K562 (cell line): ENCODE results near the gene WDR44. TPM values are rescaled to one million over a fixed set of nuclear protein-coding genes. Genes with fewer than 3 reads are reported as not detected.

ENCODE experiments used
- ATAC-seq: fragments of 200-7000 bp; cut with Tn5 transposase; 3 replicates; pipeline ENCODE4 v1.9.1; 2020; ENCODE audit warnings: moderate library complexity
- BruUV-seq: library from RNA; stranded (reverse); fragments of 400-500 nt; replicated peaks from 2 replicates; lab custom pipeline; 2021; lab: Mats Ljungman, UMichigan
- CTCF ChIA-PET: fragments of 300-600 bp; formaldehyde crosslinking; extraction: SDS; loops from one replicate; lab custom pipeline; 2021; ENCODE audit warnings: low intra/inter-chr PET ratio; lab: Yijun Ruan, JAX
- POLR2A ChIA-PET: fragments of 300-600, 350-650 bp; sonication (Branson Sonifier 250); formaldehyde crosslinking; extraction: SDS; loops from one replicate; lab custom pipeline; 2021; ENCODE audit warnings: antibody characterized with exemption, inconsistent platforms; lab: Yijun Ruan, JAX
- DNase-seq, 4 experiments: peaks; one replicate each; pipeline versions ENCODE4 v3.0.0 to v3.0.0-alpha.2; 2011 to 2018; ENCODE audit warnings: low spot score in 3 of 4, mixed read lengths in 3 of 4; ENCODE audit errors: extremely low read depth in 1 of 4
- FAIRE-seq: peaks from 2 replicates; lab custom pipeline; 2011; peaks lifted over from hg19 to GRCh38; lab: Jason Lieb, UNC
- H2AFZ ChIP-seq: 2 replicates; pipeline ENCODE4 v1.6.0; 2011; ENCODE audit warnings: low read depth, low read length, control low read depth, inconsistent platforms
- H3K27ac ChIP-seq: fragments of 200-600 bp; 3 replicates; pipeline ENCODE4 v1.8.0; 2011; ENCODE audit warnings: low read depth, mild to moderate bottlenecking, control low read depth, inconsistent platforms, low read length, moderate library complexity, mixed read lengths; ENCODE audit errors: extremely low read depth
- H3K27me3 ChIP-seq, 2 experiments: fragments of 300-600 bp in 1 of 2; 2 replicates in 1 of 2; 3 replicates in 1 of 2; pipeline versions ENCODE4 v1.6.0 to v1.8.0; 2011; ENCODE audit warnings: inconsistent platforms in 2 of 2, low read length in 2 of 2, mild to moderate bottlenecking in 1 of 2, mixed read lengths in 1 of 2, moderate library complexity in 1 of 2; ENCODE audit not compliant: control insufficient read depth in 2 of 2, insufficient read depth in 2 of 2
- H3K36me3 ChIP-seq: fragments of 300-600 bp; 3 replicates; pipeline ENCODE4 v1.8.0; 2011; ENCODE audit warnings: mild to moderate bottlenecking, low read length, inconsistent platforms; ENCODE audit not compliant: control insufficient read depth, insufficient read depth
- H3K4me1 ChIP-seq, 2 experiments: fragments of 200-600 bp in 1 of 2; replicated peaks in 1 of 2; 2 replicates in 1 of 2; 3 replicates in 1 of 2; pipeline versions ENCODE4 v1.5.1 to v1.8.0; 2011; ENCODE audit warnings: inconsistent platforms in 2 of 2, low read length in 2 of 2, mild to moderate bottlenecking in 1 of 2, mixed read lengths in 1 of 2, moderate library complexity in 1 of 2; ENCODE audit not compliant: control insufficient read depth in 2 of 2, insufficient read depth in 2 of 2
- H3K4me2 ChIP-seq: 2 replicates; pipeline ENCODE4 v1.6.1; 2011; ENCODE audit warnings: low read length, control low read depth, inconsistent platforms, mixed read lengths; ENCODE audit not compliant: insufficient read depth
- H3K4me3 ChIP-seq: fragments of 200-600 bp; sonication (generic), shearing (Covaris generic); 2 replicates; pipeline ENCODE4 v1.5.1; 2016; ENCODE audit warnings: control low read depth, inconsistent platforms
- H3K79me2 ChIP-seq: fragments of 200-600 bp; 3 replicates; pipeline ENCODE4 v1.8.0; 2011; ENCODE audit warnings: low read length, inconsistent platforms; ENCODE audit not compliant: control insufficient read depth, insufficient read depth
- H3K9ac ChIP-seq, 2 experiments: 2 replicates each; pipeline versions ENCODE4 v1.6.0 to v1.6.1; 2011; ENCODE audit warnings: low read depth in 2 of 2, low read length in 2 of 2, control low read depth in 1 of 2, inconsistent platforms in 1 of 2, mild to moderate bottlenecking in 1 of 2, mixed read lengths in 1 of 2; ENCODE audit not compliant: insufficient read depth in 1 of 2
- H3K9me1 ChIP-seq: one replicate; pipeline ENCODE4 v1.6.0; 2011; ENCODE audit warnings: inconsistent platforms, mild to moderate bottlenecking, low read length, moderate library complexity; ENCODE audit not compliant: control insufficient read depth, insufficient read depth
- H3K9me3 ChIP-seq: replicated peaks from 2 replicates; pipeline ENCODE4 v1.5.1; 2011; ENCODE audit warnings: low read depth, low read length, inconsistent platforms; ENCODE audit not compliant: control insufficient read depth, insufficient read depth
- H4K20me1 ChIP-seq: replicated peaks from 2 replicates; pipeline ENCODE4 v1.6.1; 2011; ENCODE audit warnings: low read length, inconsistent platforms, mixed read lengths; ENCODE audit not compliant: control insufficient read depth, insufficient read depth
- BCOR ChIP-seq: fragments of 450-650 bp; IDR thresholded peaks from 2 replicates; pipeline ENCODE4 v1.6.1; 2016
- CCNT2 ChIP-seq: IDR thresholded peaks from 2 replicates; pipeline ENCODE4 v1.6.1; 2011; ENCODE audit warnings: borderline replicate concordance, low read depth, mild to moderate bottlenecking, moderate library complexity, mixed read lengths, low read length; ENCODE audit not compliant: insufficient read length; ENCODE audit errors: extremely low read depth
- CTBP1 ChIP-seq: fragments of 450-650 bp; IDR thresholded peaks from 2 replicates; pipeline ENCODE4 v1.6.1; 2016; ENCODE audit warnings: borderline replicate concordance
- ELK3 ChIP-seq: fragments of 450-650 bp; formaldehyde crosslinking; IDR thresholded peaks from 2 replicates; pipeline ENCODE4 v1.4.0; 2020; ENCODE audit warnings: mild to moderate bottlenecking
- FOS ChIP-seq: IDR thresholded peaks from 3 replicates; pipeline ENCODE4 v1.6.1; 2011; ENCODE audit not compliant: insufficient read length; ENCODE audit errors: extremely low read depth
- GTF2E2 ChIP-seq: fragments of 200-800 bp; sonication (Bioruptor generic); IDR thresholded peaks from 2 replicates; pipeline ENCODE4 v1.6.1; 2016; ENCODE audit warnings: missing genetic modification characterization, missing compliant biosample characterization
- HDAC1 ChIP-seq, 2 experiments: fragments of 450-650 bp; IDR thresholded peaks; 2 replicates each; pipeline ENCODE4 v1.6.1; 2016 to 2017; ENCODE audit warnings: inconsistent platforms in 1 of 2, mild to moderate bottlenecking in 1 of 2, moderate library complexity in 1 of 2
- HDAC2 ChIP-seq: fragments of 450-650 bp; IDR thresholded peaks from 2 replicates; pipeline ENCODE4 v1.6.1; 2016; ENCODE audit warnings: mild to moderate bottlenecking
- HEY1 ChIP-seq: fragments of 250-450 bp; sonication (Bioruptor Pico); IDR thresholded peaks from 2 replicates; pipeline ENCODE4 v1.5.0; 2020; ENCODE audit warnings: mild to moderate bottlenecking, moderate library complexity, borderline replicate concordance
- KDM1A ChIP-seq, 2 experiments: fragments of 450-650 bp; IDR thresholded peaks; 2 replicates each; pipeline ENCODE4 v1.6.1; 2016; ENCODE audit warnings: mild to moderate bottlenecking in 2 of 2
- KLF16 ChIP-seq: IDR thresholded peaks from 2 replicates; pipeline ENCODE4 v1.6.1; 2016; ENCODE audit warnings: antibody characterized with exemption
- NFE2 ChIP-seq: IDR thresholded peaks from 2 replicates; pipeline ENCODE4 v1.6.1; 2014; ENCODE audit warnings: antibody characterized with exemption, low read depth
- RAD51 ChIP-seq: fragments of 450-650 bp; IDR thresholded peaks from 2 replicates; pipeline ENCODE4 v1.7.1; 2016; ENCODE audit warnings: low read depth, mild to moderate bottlenecking, borderline replicate concordance
- SUPT5H ChIP-seq: fragments of 450-650 bp; IDR thresholded peaks from 2 replicates; pipeline ENCODE4 v1.6.1; 2016
- TAF1 ChIP-seq: IDR thresholded peaks from 2 replicates; pipeline ENCODE4 v1.6.1; 2011; ENCODE audit warnings: mild to moderate bottlenecking, low read length, moderate library complexity; ENCODE audit not compliant: insufficient read depth, control insufficient read depth, severe bottlenecking; ENCODE audit errors: extremely low read depth
- TBP ChIP-seq: optimal IDR thresholded peaks from 2 replicates; pipeline ENCODE3; 2011; ENCODE audit warnings: low read depth, low read length, improper control_type of control experiment
- TEAD4 ChIP-seq, 2 experiments: sonication (generic) in 1 of 2; formaldehyde crosslinking in 1 of 2; IDR thresholded peaks; 2 replicates each; pipeline versions ENCODE4 v1.6.1 to v1.8.0; 2012 to 2022; ENCODE audit warnings: borderline replicate concordance in 1 of 2, inconsistent platforms in 1 of 2, low read length in 1 of 2, mild to moderate bottlenecking in 1 of 2, missing genetic modification reagents in 1 of 2
- USF1 ChIP-seq: sonication (generic); formaldehyde crosslinking; IDR thresholded peaks from 2 replicates; pipeline ENCODE4 v1.9.0; 2022; ENCODE audit warnings: mild to moderate bottlenecking, missing genetic modification reagents
- ZC3H11A ChIP-seq: IDR thresholded peaks from 2 replicates; pipeline ENCODE4 v1.6.1; 2012; ENCODE audit warnings: low read depth, low read length, improper control_type of control experiment
- ZFP36 ChIP-seq: fragments of 150-350 bp; IDR thresholded peaks from 2 replicates; pipeline ENCODE4 v1.6.1; 2018; ENCODE audit warnings: low read length, low read depth; ENCODE audit not compliant: partially characterized antibody
- ZNF740 ChIP-seq, 3 experiments: fragments of 200-800 bp in 1 of 3; sonication (Bioruptor generic) in 1 of 3; sonication (generic) in 1 of 3; formaldehyde crosslinking in 1 of 3; IDR thresholded peaks; 2 replicates each; pipeline versions ENCODE4 v1.6.1 to v1.8.0; 2016 to 2022; ENCODE audit warnings: mild to moderate bottlenecking in 2 of 3, missing compliant biosample characterization in 2 of 3, missing genetic modification characterization in 2 of 3, missing genetic modification reagents in 1 of 3
- WGBS: fragments of 100-300 bp; shearing (Covaris generic); methylation state at CpG from one replicate; pipeline ENCODE4 v1.1.6; 2016; ENCODE audit warnings: low coverage, mixed read lengths; ENCODE audit not compliant: insufficient coverage; ENCODE audit errors: missing lambda C conversion rate; 5-methylcytosine and 5-hydroxymethylcytosine counted together
- in situ Hi-C: fragments of 300-500 bp; cut with MboI; formaldehyde crosslinking; loops from 4 replicates; pipeline ENCODE4 v1.15.0; 2018; ENCODE audit warnings: inconsistent platforms, mixed read lengths
- intact Hi-C: fragments of 100-400 bp; cut with micrococcal nuclease; formaldehyde crosslinking; loops from 2 replicates; pipeline ENCODE4 v1.14.2; 2022
- polyA plus RNA-seq, 8 experiments: library from polyadenylated mRNA; depleted of rRNA in 4 of 8; stranded (reverse) in 5 of 8; unstranded in 3 of 8; fragments of >200 nt; fragmentation: Nextera tagmentation in 2 of 8; fragmentation: Illumina TruSeq in 1 of 8; extraction: Ambion mirVana in 2 of 8; extraction: Trizol in 1 of 8; gene quantifications; 2 replicates each; pipeline versions ENCODE4 v1.2.1 to v1.2.3, GENCODE V29; 2011 to 2014; ENCODE audit warnings: inconsistent platforms in 1 of 8, missing spikeins in 1 of 8
- total RNA-seq, 7 experiments: library from RNA; depleted of rRNA in 6 of 7; stranded (reverse); fragments of >200 nt in 6 of 7; fragmentation: Illumina TruSeq in 2 of 7; extraction: Trizol in 2 of 7; gene quantifications; 2 replicates each; pipeline versions ENCODE4 v1.2.1 to v1.2.3, GENCODE V29; 2011 to 2021; ENCODE audit warnings: low replicate concordance in 1 of 7

The WDR44 gene
- total and polyA plus RNA-seq, 9 of the 15 experiments (the other 6 are each of a cell fraction or from before 2014, with no cell fraction given): 5.6 to 20.0 (median 14.6) TPM

GRCh38 chrX:118347131-118347530 lies 1.2 kb downstream of the WDR44 start:
- Histone ChIP-seq H3K4me1 (peaks cover 7 to 38% of the 10 kb centered on the region in 2 experiments), H3K79me2 (peaks cover 57% of the 10 kb centered on the region), H4K20me1 (peaks cover 7% of the 10 kb centered on the region; the same call in 1 of the 2 replicates), H3K9me3 (no peaks in the 10 kb centered on the region), H3K27ac (peak overlapping the region; percentile 97), H2AFZ (peak overlapping the region; percentile 90; the same call in 1 of the 2 replicates), H3K27me3 (no peaks in the 10 kb centered on the region), H3K36me3 (peaks cover 4% of the 10 kb centered on the region; the same call in 1 of the 3 replicates), H3K9me1 (no peaks in the 10 kb centered on the region), H3K4me3 (peak overlapping the region; percentile 94), H3K9ac (peak overlapping the region; percentile 94), H3K4me2 (peak overlapping the region; percentile 86)
- CTCF ChIA-PET: interaction anchor here (1.0 kb wide), 1 partner anchor 254 kb away, joined by 5 read pairs; no protein-coding TSS in a partner anchor
- in situ Hi-C loops (no loop called here), intact Hi-C loops (loop anchor here (2.0 to 10.0 kb wide), 2 partner anchors 18 to 378 kb away; partner anchors contain the start of gene IL13RA1)
- POLR2A ChIA-PET: interaction anchor here (0.7 to 1.0 kb wide), 3 partner anchors 13 to 177 kb away, joined by 3 read pairs; no protein-coding TSS in a partner anchor
- FAIRE-seq: peak; percentile 94
- BruUV-seq: no TSS peak
- ATAC-seq: peak; percentile 40
- DNase-seq: peak; percentile 33 to 71 (median 49)
- WGBS: 0% methylated on average over 11 of the region's 11 CpGs
- peak; percentile 10 for TF ChIP-seq TAF1
- no peak for TF ChIP-seq ZNF740 (CRISPR knock-in tag; IDR thresholded peaks at IDR 0.05)
- TF ChIP-seq ZNF740 (tag; IDR thresholded peaks at IDR 0.05): no peak
- no peak for TF ChIP-seq FOS
- no peak for TF ChIP-seq GTF2E2 (tag)
- TF ChIP-seq BCOR: 0 out of 2 replicates have a peak, but pooled peaks have one; percentile 11
- no peak for TF ChIP-seq USF1
- no peak for TF ChIP-seq ZFP36
- TF ChIP-seq SUPT5H: peak; percentile 23; the same call in 1 of the 2 replicates
- TF ChIP-seq CCNT2: peak; percentile 49
- TF ChIP-seq RAD51: no peak
- no peak for TF ChIP-seq CTBP1
- peak; percentile 16; the same call in 1 of the 2 replicates for TF ChIP-seq HDAC2
- TF ChIP-seq TBP: peak; percentile 26
- TF ChIP-seq HDAC1 (IDR thresholded peaks at IDR 0.05): peak in 1 of 2 experiments; percentile 43; a peak in 1 of 4 replicates
- TF ChIP-seq NFE2: peak; percentile 81
- TF ChIP-seq TEAD4 (IDR thresholded peaks at IDR 0.05; ENCODE audit: low read length): peak; percentile 76
- no peak for TF ChIP-seq TEAD4 (CRISPR knock-in tag; IDR thresholded peaks at IDR 0.05; ENCODE audit: borderline replicate concordance)
- TF ChIP-seq HEY1 (CRISPR knock-in tag): no peak
- no peak for TF ChIP-seq ELK3
- TF ChIP-seq ZC3H11A: no peak
- TF ChIP-seq KLF16: 0 out of 2 replicates have a peak, but pooled peaks have one; percentile 26
- peak; percentile 36 to 65; a peak in 2 of 4 replicates for TF ChIP-seq KDM1A (IDR thresholded peaks at IDR 0.05)
